Astrocyte of the hippocampus (primary cell): ENCODE data around the gene HAO1.
"Not testable (repeated sequence)": the region's sequence is repeated elsewhere in the genome, so short reads cannot be mapped to it uniquely, and the experiment has no call there.

ENCODE experiments used
- DNase-seq: peaks from one replicate; pipeline ENCODE4 v3.0.0; 2011; ENCODE audit warnings: low read depth, low spot score

The HAO1 gene

DNA sequence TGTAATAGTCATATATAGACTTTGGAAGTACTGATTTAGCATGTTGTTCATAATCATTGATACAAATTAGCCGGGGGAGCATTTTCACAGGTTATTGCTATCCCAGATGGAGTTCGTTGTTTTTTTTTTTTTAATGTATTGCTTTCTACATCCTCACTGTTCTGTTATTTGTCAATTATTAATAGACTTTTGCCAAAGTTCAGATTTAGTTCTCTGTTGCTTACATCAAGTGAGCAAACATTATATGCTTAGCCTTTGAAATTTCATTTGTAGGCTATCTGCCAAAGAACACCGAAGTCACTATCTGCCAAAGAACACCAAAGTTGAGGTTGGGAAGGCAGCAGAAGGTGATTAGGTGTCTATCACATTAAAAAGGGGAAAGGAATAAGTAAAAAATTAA, at the start of gene HAO1:
TSS of gene HAO1 (minus strand) at position 118 of the 400 bp plus-strand sequence. CDS start at position 82, 36 bp downstream.
- no peak for DNase-seq

- DNase-seq: no peak
These were observed 49.1 kb upstream of the HAO1 start for GRCh38 chr20:7989379-7989778.

GRCh38 chr20:7985916-7986315, 45.7 kb upstream of the HAO1 start:
- no peak for DNase-seq

DNA sequence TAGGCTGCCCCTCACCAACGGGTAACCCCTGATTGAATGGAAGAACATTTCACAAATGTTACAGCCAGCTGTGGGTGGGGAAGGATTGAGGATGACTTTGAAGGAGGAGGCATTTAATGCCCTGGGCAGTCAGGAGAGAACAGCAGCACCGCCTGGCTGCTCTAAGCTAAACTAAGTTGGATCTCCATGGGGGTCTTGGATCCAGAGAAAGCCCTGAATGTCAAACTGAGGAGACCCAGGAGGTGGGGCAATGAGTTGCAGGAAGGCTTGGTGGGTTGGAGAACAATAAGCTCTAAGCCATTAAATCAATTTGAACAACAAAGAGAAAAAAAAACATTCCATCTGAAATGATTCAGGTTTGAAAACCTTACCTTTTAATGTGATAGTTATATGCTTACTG, 43.9 kb upstream of the HAO1 start:
- DNase-seq: no peak

DNA sequence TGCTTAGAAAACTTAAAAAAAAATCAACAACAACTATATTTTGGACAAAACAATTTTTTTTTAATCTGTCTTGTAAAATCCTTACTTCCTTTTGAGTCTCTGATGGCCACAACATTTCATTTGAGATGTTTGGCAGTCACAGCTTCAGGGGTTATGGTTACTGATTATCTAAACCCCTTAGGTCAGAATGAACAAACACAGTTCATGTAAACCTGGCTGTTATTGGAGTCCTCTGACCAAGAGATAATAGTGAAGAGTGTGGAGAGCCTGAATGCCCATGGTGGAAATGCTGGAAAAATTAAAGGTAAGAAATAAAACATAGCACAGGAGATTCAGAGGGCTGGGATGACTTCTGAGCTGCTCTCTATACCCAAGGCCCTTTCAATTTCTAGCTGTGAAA, 41.1 kb upstream of the HAO1 start:
- no peak for DNase-seq

- peak; percentile 41 for DNase-seq
These were observed 40.2 kb upstream of the HAO1 start for GRCh38 chr20:7980332-7981046.

- no peak for DNase-seq
These were observed 37.5 kb upstream of the HAO1 start for GRCh38 chr20:7977709-7978108.

GRCh38 chr20:7975851-7976414, 35.7 kb upstream of the HAO1 start:
- no peak for DNase-seq

DNA sequence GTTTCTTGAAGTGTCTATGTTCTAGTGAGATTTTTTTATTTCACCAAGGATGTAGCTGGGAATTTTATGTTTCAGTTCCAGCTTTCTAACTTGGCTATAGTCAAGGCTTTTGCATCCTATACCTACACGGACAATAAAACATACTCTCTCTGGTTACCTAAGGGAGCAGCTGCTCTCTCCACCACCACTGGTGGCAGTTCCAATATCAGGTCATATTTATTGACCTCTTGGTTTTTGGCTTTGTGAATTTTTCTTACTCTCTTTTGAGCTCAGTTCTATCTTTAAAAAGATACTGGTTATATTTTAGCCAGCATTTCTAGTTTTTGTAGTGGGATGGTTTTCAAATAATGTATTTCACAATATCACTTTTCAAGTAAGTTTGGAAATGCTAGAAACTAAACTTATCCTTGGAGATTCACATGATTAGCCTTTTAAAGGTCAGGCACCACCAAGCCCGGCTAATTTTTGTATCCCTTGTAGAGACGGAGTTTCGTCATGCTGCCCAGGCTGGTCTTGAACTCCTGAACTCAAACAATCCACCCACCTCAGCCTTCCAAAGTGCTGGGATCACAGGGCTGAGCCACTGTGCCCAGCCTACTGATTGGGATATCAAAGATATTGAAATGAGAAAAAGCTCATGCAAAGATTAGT, 34.7 kb upstream of the HAO1 start:
- no peak for DNase-seq

DNA sequence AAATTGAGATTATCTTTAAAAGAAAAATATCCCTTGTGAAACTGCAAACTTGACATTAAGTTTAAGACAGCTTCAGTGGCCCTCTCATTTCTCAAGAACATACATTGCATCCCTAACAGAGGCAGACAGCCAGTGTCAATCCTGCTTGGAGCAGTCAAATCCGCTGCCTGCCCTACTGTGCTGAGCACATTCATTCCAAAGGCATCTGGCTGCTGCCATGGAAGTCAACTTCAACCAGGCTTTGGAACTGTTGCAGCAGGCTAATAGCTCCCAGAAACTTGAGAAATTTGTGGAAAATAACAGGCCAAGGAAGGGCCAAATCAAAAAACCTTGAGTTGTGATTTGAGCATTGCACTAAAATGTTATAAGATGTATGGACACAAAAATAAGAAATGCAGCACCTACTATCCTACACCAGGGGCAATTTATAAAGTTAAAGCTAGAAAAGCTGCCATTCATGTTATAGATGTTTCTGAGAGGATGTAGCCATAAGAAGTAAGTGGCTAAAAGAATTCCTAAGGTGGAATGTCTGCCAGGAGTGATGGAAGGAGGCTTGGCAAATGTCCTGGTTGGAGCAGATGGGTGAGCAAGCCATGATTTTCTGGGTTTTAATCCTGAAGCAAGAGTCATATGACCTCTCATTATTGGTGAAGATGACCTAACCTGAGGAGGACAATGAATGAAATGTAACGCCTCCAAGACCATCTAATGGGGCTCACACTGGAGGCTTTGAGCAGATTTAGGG, 31.4 kb upstream of the HAO1 start:
- DNase-seq: peak; percentile 20

- peak; percentile 61 for DNase-seq
These were observed 27.1 kb upstream of the HAO1 start for GRCh38 chr20:7967199-7967844.

DNA sequence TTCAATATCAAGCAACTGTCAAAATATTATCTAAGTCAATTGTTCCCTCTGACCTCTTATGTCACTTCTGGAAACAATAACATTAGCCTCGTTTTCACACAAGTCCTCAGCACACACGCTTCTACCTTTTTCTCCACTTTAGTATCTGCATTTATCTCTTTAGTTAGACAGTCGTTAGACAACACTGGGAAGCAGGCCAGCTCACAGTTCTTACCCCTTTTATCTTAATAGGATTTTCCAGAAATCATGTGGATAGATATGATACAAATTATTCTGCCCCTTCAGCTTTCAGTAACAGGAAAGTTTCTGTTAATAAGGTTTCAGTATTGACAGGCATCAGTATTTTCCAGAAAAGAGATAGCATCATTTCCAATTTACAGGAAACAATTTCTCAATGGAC, 25.9 kb upstream of the HAO1 start:
- DNase-seq: no peak

- peak; percentile 3 for DNase-seq
These were observed 19.2 kb upstream of the HAO1 start for GRCh38 chr20:7959484-7959883.

DNA sequence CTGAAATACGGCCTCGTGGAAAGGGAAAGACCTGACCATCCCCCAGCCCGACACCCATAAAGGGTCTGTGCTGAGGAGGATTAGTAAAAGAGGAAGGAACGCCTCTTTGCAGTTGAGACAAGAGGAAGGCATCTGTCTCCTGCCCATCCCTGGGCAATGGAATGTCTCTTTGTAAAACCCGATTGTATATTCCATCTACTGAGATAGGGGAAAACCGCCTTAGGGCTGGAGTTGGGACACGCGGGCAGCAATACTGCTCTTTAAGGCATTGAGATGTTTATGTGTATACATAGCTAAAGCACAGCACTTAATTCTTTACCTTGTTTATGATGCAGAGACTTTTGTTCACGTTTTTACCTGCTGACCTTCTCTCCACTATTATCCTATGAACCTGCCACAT, 16.3 kb upstream of the HAO1 start:
- DNase-seq: not testable (repeated sequence)

GRCh38 chr20:7950387-7950786, 10.1 kb upstream of the HAO1 start:
- DNase-seq: no peak

- no peak for DNase-seq
These were observed 3.6 kb upstream of the HAO1 start for GRCh38 chr20:7943891-7944290.

GRCh38 chr20:7939663-7940062, 595 bp downstream of the HAO1 start:
- DNase-seq: no peak

DNA sequence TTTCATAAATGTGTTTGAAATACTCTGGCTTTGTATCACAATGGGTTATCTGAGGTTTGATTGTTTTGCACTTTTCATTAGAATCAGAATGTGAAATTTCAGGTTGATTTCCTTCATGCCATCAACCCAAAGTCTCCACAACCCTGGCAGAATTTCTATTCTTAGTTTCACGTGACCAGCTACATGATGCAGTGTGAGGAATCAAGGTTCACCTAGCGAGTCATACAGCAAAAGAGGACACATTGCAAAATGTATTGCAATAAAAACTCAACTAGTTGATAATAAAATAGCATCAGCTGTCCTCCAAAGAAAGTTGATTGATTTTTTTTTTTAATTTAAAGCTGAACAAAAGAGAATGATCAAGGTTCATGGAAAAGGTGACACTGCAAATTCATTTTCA, 2.2 kb downstream of the HAO1 start:
- DNase-seq: no peak

- DNase-seq: no peak
These were observed 2.9 kb downstream of the HAO1 start for GRCh38 chr20:7937328-7937727.

GRCh38 chr20:7935027-7935551, 5.2 kb downstream of the HAO1 start:
- DNase-seq: no peak

- no peak for DNase-seq
These were observed 6.9 kb downstream of the HAO1 start for GRCh38 chr20:7933346-7933745.

GRCh38 chr20:7930343-7930742, 9.9 kb downstream of the HAO1 start:
- DNase-seq: no peak
